ENCODE data around the gene CMTM3. TPM values are rescaled to one million over a fixed set of nuclear protein-coding genes. Genes with fewer than 3 reads are reported as not detected.

CMTM3 gene
- total and polyA plus RNA-seq, 5 donors from 2014 or later, result 83.1 to 127 (median 123) TPM

DNA sequence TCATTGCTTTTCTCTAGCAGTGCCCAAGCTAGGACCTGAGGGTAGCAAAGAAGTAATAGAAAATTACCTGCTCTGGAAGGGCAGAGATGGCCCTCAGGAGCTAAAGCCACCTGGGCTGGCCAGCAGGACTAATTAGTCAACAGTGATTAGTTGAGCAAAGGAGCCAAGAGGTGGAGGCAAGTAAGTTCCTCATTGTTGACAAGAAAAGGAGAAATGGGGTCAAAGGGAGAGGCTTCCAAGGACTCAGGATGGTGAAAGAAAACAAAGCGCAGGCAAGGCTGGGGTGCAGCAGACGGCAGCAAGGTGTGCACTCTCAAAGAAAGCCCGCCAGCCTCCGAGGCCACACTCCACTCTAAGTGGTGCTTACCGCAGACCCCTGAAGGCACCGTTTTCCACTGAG is 47.5 kb downstream of the CMTM3 start:
- Histone ChIP-seq H3K27ac (ENCODE audit: insufficient read depth, low read length, poor library complexity, severe bottlenecking) (no peak overlapping the region), H3K36me3 (ENCODE audit: control insufficient read depth, insufficient read depth, low read length) (no peaks in the 10 kb centered on the region), H3K9me3 (ENCODE audit: control insufficient read depth in 2 of 2, low read length in 2 of 2) (no peaks in the 10 kb centered on the region), H3K4me3 (ENCODE audit: low read depth, low read length) (no peak overlapping the region), H3K4me1 (ENCODE audit: control insufficient read depth, insufficient read depth, low read length, poor library complexity, severe bottlenecking) (peaks cover 8% of the 10 kb centered on the region), H3K27me3 (ENCODE audit: control insufficient read depth, insufficient read depth, low read length) (peaks cover 7% of the 10 kb centered on the region)
- DNase-seq (no peak), ATAC-seq (ENCODE audit: low read depth in 2 of 2) (no peak)
- Mint-ChIP-seq H3K27me3 (peaks cover 4% of the 10 kb centered on the region), H3K4me3 (no peak overlapping the region), H3K27ac (peak overlapping the region in 1 of 3 donors; percentile 45), H3K4me1 (peaks cover 6 to 13% (median 9%) of the 10 kb centered on the region in 4 donors), H3K9me3 (no peaks in the 10 kb centered on the region), H3K36me3 (no peaks in the 10 kb centered on the region)

DNA sequence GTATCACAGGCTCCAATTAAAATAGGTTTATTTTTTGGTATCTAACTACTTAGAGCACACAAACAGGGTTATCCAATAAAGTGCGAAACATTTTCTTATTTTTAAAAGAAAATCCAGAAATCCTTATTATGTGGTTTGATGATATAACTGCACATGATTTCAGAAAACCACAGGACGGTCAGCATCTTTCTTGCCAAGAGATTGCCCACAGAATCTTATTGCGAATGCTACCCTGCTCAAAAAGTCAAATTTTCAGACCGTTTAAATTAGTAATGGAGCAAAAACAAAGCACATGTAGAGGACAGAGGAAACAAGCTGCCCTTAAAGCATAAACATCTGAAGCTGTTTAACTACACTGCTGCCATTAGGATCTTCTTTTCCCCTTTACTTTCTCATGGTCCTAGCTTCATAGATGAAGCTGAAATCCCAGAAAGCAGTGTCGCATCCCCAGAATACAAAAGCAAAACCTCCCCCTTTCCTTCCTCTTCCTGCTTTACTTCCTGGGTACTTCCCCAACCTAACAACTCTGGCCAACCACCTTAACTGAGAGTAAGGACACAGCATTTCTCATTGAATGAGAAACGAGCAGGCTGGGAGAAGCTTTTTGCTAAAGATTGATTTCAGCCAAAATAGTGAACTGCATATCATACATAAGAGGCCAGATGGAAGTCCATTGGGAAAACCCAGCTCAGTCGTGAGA is 48.3 kb downstream of the CMTM3 start:
- H3K27me3 ChIP-seq (ENCODE audit: control insufficient read depth, insufficient read depth, low read length), result peaks cover 7% of the 10 kb centered on the region
- H3K36me3 Mint-ChIP-seq, result no peaks in the 10 kb centered on the region
- no peak for DNase-seq
- no peaks in the 10 kb centered on the region for H3K9me3 ChIP-seq (ENCODE audit: control insufficient read depth in 2 of 2, low read length in 2 of 2)
- no peaks in the 10 kb centered on the region for H3K9me3 Mint-ChIP-seq
- H3K4me3 Mint-ChIP-seq, result no peak overlapping the region
- no peaks in the 10 kb centered on the region for H3K36me3 ChIP-seq (ENCODE audit: control insufficient read depth, insufficient read depth, low read length)
- H3K4me1 ChIP-seq (ENCODE audit: control insufficient read depth, insufficient read depth, low read length, poor library complexity, severe bottlenecking), result peaks cover 8% of the 10 kb centered on the region
- H3K4me1 Mint-ChIP-seq, result peaks cover 6 to 13% (median 9%) of the 10 kb centered on the region in 4 donors
- no peak overlapping the region for H3K27ac Mint-ChIP-seq
- ATAC-seq (ENCODE audit: low read depth in 2 of 2), result no peak
- peaks cover 8% of the 10 kb centered on the region for H3K27me3 Mint-ChIP-seq
- no peak overlapping the region for H3K4me3 ChIP-seq (ENCODE audit: low read depth, low read length)
- H3K27ac ChIP-seq (ENCODE audit: insufficient read depth, low read length, poor library complexity, severe bottlenecking), result no peak overlapping the region

DNA sequence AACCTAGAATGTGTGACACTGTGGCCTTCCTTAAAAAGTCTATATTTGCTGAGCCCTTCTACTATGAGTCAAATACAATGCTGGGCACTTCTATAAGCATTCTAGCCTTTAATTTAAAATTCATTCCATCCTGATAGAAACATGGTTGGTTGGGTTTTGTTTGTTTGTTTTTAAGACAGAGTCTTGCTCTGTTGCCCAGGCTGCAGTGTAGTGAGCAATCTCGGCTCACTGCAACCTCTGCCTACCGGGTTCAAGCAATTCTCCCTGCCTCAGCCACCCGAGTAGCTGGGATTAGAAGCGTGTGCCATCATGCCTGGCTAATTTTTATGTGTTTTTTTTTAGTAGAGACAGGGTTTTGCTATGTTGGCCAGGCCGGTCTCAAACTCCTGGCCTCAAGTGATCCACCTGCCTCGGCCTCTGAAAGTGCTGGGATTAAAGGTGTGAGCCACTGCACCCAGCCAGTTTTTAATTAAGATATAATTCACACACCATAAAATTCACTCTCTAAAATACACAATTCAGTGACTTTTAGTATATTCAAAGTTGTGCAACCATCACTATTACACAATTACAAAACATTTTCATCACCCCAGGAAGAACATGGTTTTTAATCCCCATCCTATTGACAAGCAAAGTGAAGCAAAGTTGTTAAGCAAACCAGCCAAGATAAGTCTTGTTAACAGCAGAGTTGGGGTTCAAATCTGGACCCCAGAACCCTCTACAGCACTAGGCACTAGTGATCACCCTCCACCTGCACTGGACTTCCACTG is 49.3 kb downstream of the CMTM3 start:
- H3K27ac ChIP-seq (ENCODE audit: insufficient read depth, low read length, poor library complexity, severe bottlenecking), result no peak overlapping the region
- no peaks in the 10 kb centered on the region for H3K36me3 ChIP-seq (ENCODE audit: control insufficient read depth, insufficient read depth, low read length)
- no peak overlapping the region for H3K4me3 ChIP-seq (ENCODE audit: low read depth, low read length)
- no peaks in the 10 kb centered on the region for H3K9me3 ChIP-seq (ENCODE audit: control insufficient read depth in 2 of 2, low read length in 2 of 2)
- Mint-ChIP-seq H3K27ac (no peak overlapping the region), H3K27me3 (peaks cover 10% of the 10 kb centered on the region), H3K4me3 (no peak overlapping the region), H3K36me3 (no peaks in the 10 kb centered on the region), H3K4me1 (peaks cover 6 to 13% (median 9%) of the 10 kb centered on the region in 4 donors), H3K9me3 (no peaks in the 10 kb centered on the region)
- no peak for DNase-seq
- ATAC-seq (ENCODE audit: low read depth in 2 of 2), result no peak
- H3K27me3 ChIP-seq (ENCODE audit: control insufficient read depth, insufficient read depth, low read length), result peaks cover 9% of the 10 kb centered on the region
- peaks cover 8% of the 10 kb centered on the region for H3K4me1 ChIP-seq (ENCODE audit: control insufficient read depth, insufficient read depth, low read length, poor library complexity, severe bottlenecking)

DNA sequence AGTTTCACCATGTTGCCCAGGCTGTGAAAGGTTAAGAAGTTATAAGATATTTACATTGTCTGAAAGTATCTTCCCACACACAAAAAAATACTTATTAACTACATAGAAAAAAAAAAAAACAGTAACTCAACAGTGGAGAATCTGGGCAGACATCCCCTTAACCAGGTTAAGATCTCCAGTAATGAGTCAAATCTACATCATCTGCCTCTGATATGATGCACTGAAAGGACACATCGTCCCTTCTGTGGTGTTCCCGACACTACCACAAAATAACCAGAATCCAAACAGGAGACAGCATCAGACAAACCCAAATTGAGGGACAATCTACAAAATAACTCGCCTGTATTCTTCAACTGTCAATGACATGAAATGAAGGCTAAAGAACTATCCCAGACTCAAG is 52.0 kb downstream of the CMTM3 start:
- Mint-ChIP-seq H3K27ac (peak overlapping the region in 1 of 3 donors; percentile 76), H3K9me3 (no peaks in the 10 kb centered on the region), H3K4me3 (no peak overlapping the region), H3K36me3 (no peaks in the 10 kb centered on the region), H3K4me1 (peaks cover 0 to 4% (median 0%) of the 10 kb centered on the region in 4 donors), H3K27me3 (peaks cover 10% of the 10 kb centered on the region)
- DNase-seq (no peak), ATAC-seq (ENCODE audit: low read depth in 2 of 2) (no peak)
- no peak overlapping the region for H3K4me3 ChIP-seq (ENCODE audit: low read depth, low read length)
- H3K36me3 ChIP-seq (ENCODE audit: control insufficient read depth, insufficient read depth, low read length), result no peaks in the 10 kb centered on the region
- peaks cover 9% of the 10 kb centered on the region for H3K27me3 ChIP-seq (ENCODE audit: control insufficient read depth, insufficient read depth, low read length)
- H3K9me3 ChIP-seq (ENCODE audit: control insufficient read depth in 2 of 2, low read length in 2 of 2), result no peaks in the 10 kb centered on the region
- no peak overlapping the region for H3K27ac ChIP-seq (ENCODE audit: insufficient read depth, low read length, poor library complexity, severe bottlenecking)
- no peaks in the 10 kb centered on the region for H3K4me1 ChIP-seq (ENCODE audit: control insufficient read depth, insufficient read depth, low read length, poor library complexity, severe bottlenecking)

DNA sequence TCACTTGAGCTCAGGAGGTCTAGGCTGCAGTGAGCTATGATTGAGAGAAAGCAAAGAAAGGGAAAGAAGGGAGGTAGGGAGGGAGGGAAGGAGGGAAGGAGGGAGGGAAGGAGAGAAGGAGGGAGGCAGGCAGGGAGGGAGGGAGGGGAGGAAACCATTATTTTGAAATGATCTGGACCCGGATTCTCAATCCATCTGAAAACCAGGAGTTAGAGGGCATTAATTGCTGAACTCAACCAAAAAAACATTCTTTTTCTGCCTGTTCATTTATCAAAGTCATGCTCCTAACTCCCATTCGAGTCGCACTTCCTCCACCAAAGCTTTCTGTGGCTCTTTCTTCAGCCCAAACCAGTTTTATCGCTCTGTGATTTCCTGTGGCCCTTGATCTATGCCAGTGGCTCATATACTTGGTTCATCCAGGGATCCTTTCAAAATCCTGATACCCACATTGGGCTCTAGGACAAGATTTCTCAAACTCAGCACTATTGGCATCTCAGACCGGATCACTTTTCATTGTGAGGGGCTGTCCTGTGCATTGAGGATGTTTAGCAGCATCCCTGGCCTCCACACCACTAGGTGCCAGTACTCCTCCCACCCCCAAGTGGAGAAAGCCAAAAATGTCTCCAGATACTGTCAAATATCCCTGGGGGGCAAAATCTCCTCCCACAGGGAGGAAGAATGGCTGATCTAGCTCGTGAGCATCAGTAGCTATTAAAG is 53.8 kb downstream of the CMTM3 start:
- H3K4me3 ChIP-seq (ENCODE audit: low read depth, low read length), result no peak overlapping the region
- no peak overlapping the region for H3K4me3 Mint-ChIP-seq
- H3K9me3 Mint-ChIP-seq, result no peaks in the 10 kb centered on the region
- ATAC-seq (ENCODE audit: low read depth in 2 of 2) (no peak), DNase-seq (no peak)
- H3K27ac Mint-ChIP-seq, result no peak overlapping the region
- H3K4me1 ChIP-seq (ENCODE audit: control insufficient read depth, insufficient read depth, low read length, poor library complexity, severe bottlenecking), result no peaks in the 10 kb centered on the region
- peaks cover 10% of the 10 kb centered on the region for H3K27me3 Mint-ChIP-seq
- no peaks in the 10 kb centered on the region for H3K36me3 ChIP-seq (ENCODE audit: control insufficient read depth, insufficient read depth, low read length)
- H3K27ac ChIP-seq (ENCODE audit: insufficient read depth, low read length, poor library complexity, severe bottlenecking), result no peak overlapping the region
- no peaks in the 10 kb centered on the region for H3K4me1 Mint-ChIP-seq
- H3K9me3 ChIP-seq (ENCODE audit: control insufficient read depth in 2 of 2, low read length in 2 of 2), result no peaks in the 10 kb centered on the region
- H3K27me3 ChIP-seq (ENCODE audit: control insufficient read depth, insufficient read depth, low read length), result peaks cover 9% of the 10 kb centered on the region
- no peaks in the 10 kb centered on the region for H3K36me3 Mint-ChIP-seq

DNA sequence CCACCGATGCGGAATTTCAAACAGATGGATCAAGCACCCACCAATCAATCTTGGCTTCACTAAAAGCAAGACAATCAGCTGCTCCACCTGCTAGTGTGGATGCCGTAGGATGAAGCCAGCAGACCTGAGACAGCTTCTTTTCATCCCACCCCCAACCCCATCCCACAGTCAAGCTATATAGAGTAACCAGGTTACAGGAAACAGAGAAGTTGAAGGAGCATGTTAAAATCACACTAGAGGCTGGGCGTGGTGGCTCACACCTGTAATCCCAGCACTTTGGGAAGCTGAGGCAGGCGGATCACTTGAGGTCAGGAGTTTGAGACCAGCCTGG is 54.3 kb downstream of the CMTM3 start:
- Histone ChIP-seq H3K4me3 (ENCODE audit: low read depth, low read length) (no peak overlapping the region), H3K27ac (ENCODE audit: insufficient read depth, low read length, poor library complexity, severe bottlenecking) (no peak overlapping the region), H3K27me3 (ENCODE audit: control insufficient read depth, insufficient read depth, low read length) (peaks cover 9% of the 10 kb centered on the region), H3K36me3 (ENCODE audit: control insufficient read depth, insufficient read depth, low read length) (no peaks in the 10 kb centered on the region), H3K9me3 (ENCODE audit: control insufficient read depth in 2 of 2, low read length in 2 of 2) (no peaks in the 10 kb centered on the region), H3K4me1 (ENCODE audit: control insufficient read depth, insufficient read depth, low read length, poor library complexity, severe bottlenecking) (no peaks in the 10 kb centered on the region)
- Mint-ChIP-seq H3K4me3 (no peak overlapping the region), H3K27ac (no peak overlapping the region), H3K9me3 (no peaks in the 10 kb centered on the region), H3K4me1 (no peaks in the 10 kb centered on the region), H3K36me3 (no peaks in the 10 kb centered on the region), H3K27me3 (peaks cover 10% of the 10 kb centered on the region)
- no peak for DNase-seq
- ATAC-seq (ENCODE audit: low read depth in 2 of 2), result no peak

DNA sequence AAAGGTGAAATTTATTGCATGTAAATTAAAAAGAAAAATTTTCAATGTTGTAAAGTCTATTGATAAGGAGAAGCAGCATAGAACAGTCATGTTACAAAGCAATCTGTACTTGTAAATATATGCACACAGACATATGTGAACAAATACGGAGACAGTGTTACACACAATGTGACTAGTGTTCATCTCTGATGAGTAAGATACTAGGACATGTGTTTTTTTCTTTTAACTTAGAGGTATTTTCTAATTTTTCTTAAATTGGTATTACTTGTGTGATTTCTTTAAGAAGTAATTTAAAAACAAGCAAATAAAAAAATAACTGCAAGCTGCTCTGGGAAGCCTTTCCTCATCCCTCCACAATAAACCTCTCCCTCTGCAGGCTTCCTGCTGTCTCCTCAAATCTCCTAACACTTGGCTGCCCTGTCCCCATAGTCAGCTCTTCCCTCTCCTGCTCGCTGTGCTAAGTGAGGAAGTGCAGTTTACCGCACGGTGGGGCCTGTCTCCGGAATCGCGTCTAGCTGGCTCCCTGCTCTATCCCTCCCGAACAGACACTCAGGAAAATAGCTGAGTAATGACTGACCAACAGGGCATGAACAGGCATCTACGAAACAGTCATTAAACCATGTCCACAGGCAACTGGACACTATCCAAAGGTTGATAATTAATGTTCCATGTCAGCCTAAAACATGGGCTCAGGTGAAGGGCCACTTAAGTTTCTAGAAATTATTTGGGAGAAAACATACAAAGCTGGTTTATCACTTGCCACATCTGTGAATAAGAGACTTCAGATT is 56.1 kb downstream of the CMTM3 start:
- Histone ChIP-seq H3K27me3 (ENCODE audit: control insufficient read depth, insufficient read depth, low read length) (peaks cover 8% of the 10 kb centered on the region), H3K36me3 (ENCODE audit: control insufficient read depth, insufficient read depth, low read length) (no peaks in the 10 kb centered on the region), H3K4me3 (ENCODE audit: low read depth, low read length) (no peak overlapping the region), H3K27ac (ENCODE audit: insufficient read depth, low read length, poor library complexity, severe bottlenecking) (no peak overlapping the region), H3K4me1 (ENCODE audit: control insufficient read depth, insufficient read depth, low read length, poor library complexity, severe bottlenecking) (no peaks in the 10 kb centered on the region), H3K9me3 (ENCODE audit: control insufficient read depth in 2 of 2, low read length in 2 of 2) (no peaks in the 10 kb centered on the region)
- Mint-ChIP-seq H3K27ac (peak overlapping the region in 2 of 3 donors; percentile 33 to 65), H3K36me3 (no peaks in the 10 kb centered on the region), H3K27me3 (peaks cover 10% of the 10 kb centered on the region), H3K9me3 (no peaks in the 10 kb centered on the region), H3K4me1 (no peaks in the 10 kb centered on the region), H3K4me3 (no peak overlapping the region)
- ATAC-seq (ENCODE audit: low read depth in 2 of 2) (no peak), DNase-seq (no peak)

All from CD4-positive, CD25-positive, alpha-beta regulatory T cell (primary cell).